ENCODE measurements around the gene SF3B2.

GRCh38 chr11:66067640-66068039, 15.5 kb downstream of the SF3B2 start:
- no peak for TF ChIP-seq CTCF (IDR thresholded peaks at IDR 0.05)
- TF ChIP-seq EP300 (IDR thresholded peaks at IDR 0.05) = no peak
- no peak for TF ChIP-seq POLR2AphosphoS5 (IDR thresholded peaks at IDR 0.05)
- TF ChIP-seq POLR2A (IDR thresholded peaks at IDR 0.05) = no peak

All from upper lobe of left lung (tissue), 4 donors.